Renal cortex interstitium (tissue), 11 donors: Measurements from ENCODE around the gene LIMD2. TPM values are rescaled to one million over a fixed set of nuclear protein-coding genes. Genes with fewer than 3 reads are reported as not detected.
A peak's percentile ranks its signal among the peaks of the same experiment; 100 is the strongest.

Source experiments
- DNase-seq, 11 donors: peaks; one replicate each; pipeline ENCODE4 v3.0.0-alpha.2; 2013; ENCODE audit warnings: low read depth in 9 of 11, low spot score in 4 of 11; ENCODE audit errors: extremely low read depth in 1 of 11
- polyA plus RNA-seq, 3 donors: library from polyadenylated mRNA; unstranded; fragments of 120-200 nt; gene quantifications; one replicate each; pipeline ENCODE4 v1.2.1, GENCODE V29; 2013; ENCODE audit not compliant: insufficient read length in 3 of 3

LIMD2 gene
- polyA plus RNA-seq, 3 donors: 23.0 to 38.2 (median 28.2) TPM

GRCh38 chr17:63704259-63704576 lies 4.3 kb upstream of the LIMD2 start:
- no peak for DNase-seq

- DNase-seq: no peak
These were observed 3.8 kb upstream of the LIMD2 start for GRCh38 chr17:63703556-63704258.

GRCh38 chr17:63703029-63703428 lies 3.1 kb upstream of the LIMD2 start:
- DNase-seq: no peak

- DNase-seq: no peak
These were observed 2.7 kb upstream of the LIMD2 start for GRCh38 chr17:63702721-63703015.

GRCh38 chr17:63701868-63702720 lies 2.2 kb upstream of the LIMD2 start:
- DNase-seq: no peak

GRCh38 chr17:63701456-63701820 lies 1.5 kb upstream of the LIMD2 start:
- DNase-seq: no peak

- peak in 4 of 11 donors; percentile 28 to 51 (median 42) for DNase-seq
These were observed 867 bp upstream of the LIMD2 start for GRCh38 chr17:63700528-63701455.

- peak in 4 of 11 donors; percentile 16 to 33 (median 21) for DNase-seq
These were observed 863 bp downstream of the LIMD2 start for GRCh38 chr17:63698886-63699637.

GRCh38 chr17:63698381-63698885 lies 1.5 kb downstream of the LIMD2 start:
- no peak for DNase-seq

- no peak for DNase-seq
These were observed 2.3 kb downstream of the LIMD2 start for GRCh38 chr17:63697341-63698286.

GRCh38 chr17:63696381-63696961 lies 3.5 kb downstream of the LIMD2 start:
- peak in 1 of 11 donors; percentile 15 for DNase-seq

- DNase-seq: no peak
These were observed 4.0 kb downstream of the LIMD2 start for GRCh38 chr17:63695889-63696288.

- no peak for DNase-seq
These were observed 4.8 kb downstream of the LIMD2 start for GRCh38 chr17:63694950-63695773.

GRCh38 chr17:63694229-63694949 lies 5.5 kb downstream of the LIMD2 start:
- DNase-seq: no peak

- DNase-seq: no peak
These were observed 6.4 kb downstream of the LIMD2 start for GRCh38 chr17:63693411-63694113.
